ENCODE results near the gene DUS4L. TPM values are rescaled to one million over a fixed set of nuclear protein-coding genes. Genes with fewer than 3 reads are reported as not detected.

The DUS4L gene
- total RNA-seq, 1 donor from 2014 or later, result 4.9 TPM

DNA sequence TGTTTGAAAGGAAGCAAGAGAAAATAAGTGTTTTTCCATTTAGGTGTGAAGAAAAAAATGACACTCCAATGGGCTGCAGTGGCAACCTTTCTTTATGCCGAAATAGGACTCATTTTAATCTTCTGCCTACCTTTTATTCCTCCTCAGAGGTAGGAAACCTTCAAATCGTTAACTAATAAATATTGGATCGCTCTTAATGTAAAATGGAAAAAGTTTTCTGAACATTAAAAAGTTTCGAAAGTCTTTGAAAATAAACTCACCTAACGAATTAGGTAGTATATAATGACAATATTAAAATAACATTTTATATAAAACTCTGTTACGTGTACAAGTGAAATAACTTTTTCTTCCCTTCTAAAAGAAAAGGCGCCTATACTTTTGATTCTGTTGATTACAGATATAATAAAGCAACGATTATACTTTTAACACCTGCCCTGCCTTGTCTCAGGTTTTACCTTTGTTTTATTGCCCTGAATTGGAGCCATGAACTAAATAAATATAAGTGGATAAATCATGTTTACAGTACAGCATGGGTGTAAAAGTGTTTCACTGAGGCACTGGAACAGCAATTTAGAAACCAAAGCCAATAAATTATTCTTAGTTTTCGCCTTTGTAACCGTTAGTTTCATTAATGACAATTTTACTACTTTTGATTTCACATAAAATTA, 17.1 kb downstream of the DUS4L start:
- DNase-seq, result no peak

DNA sequence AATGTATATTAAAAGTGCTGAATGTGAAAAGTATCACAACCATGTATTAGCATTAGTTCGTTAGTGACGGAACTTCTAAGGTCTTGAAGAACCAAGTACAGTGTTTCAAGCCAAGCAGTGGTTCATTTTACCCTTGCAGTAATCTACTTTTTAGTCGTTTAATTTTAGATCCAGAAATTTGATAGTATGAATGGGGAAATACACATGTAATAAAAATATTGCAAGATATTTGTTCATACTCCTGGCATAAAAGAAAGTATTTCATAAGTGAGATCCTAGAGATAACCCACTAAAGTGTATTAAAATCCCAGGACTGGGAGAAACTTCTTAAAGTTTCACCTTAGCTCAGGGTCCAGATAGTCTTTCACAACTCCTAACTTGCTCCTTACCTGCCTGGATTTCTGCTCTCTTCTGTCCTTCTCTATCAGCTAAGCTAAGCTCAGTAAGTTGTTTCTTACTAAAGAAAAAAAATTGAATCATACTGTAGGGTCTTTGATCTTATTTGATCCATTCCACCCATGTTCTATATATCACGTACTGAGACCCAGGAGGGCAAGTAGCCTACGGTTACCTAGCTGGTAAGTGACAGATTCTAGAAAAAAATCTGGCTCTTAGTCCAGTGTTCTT, 17.7 kb downstream of the DUS4L start:
- no peak for DNase-seq

DNA sequence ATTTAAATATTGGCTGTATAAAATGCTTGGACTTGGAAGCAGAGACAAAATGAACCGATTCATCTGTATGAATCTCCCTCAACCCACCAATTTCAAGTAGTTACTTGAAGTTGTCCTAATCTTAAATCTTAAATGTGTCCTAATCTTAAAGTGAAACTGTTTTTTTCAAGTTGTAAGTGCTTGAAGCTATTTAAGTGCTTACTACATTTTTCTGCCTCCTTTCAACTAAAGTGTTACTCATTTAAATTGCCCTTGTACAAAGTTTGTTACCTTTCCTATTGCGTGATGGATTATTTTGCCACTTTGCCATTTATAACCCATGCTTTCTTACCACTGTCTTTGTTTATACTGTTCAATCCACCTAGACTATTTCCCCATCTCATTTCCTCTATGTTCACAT, 19.1 kb downstream of the DUS4L start:
- DNase-seq, result no peak

DNA sequence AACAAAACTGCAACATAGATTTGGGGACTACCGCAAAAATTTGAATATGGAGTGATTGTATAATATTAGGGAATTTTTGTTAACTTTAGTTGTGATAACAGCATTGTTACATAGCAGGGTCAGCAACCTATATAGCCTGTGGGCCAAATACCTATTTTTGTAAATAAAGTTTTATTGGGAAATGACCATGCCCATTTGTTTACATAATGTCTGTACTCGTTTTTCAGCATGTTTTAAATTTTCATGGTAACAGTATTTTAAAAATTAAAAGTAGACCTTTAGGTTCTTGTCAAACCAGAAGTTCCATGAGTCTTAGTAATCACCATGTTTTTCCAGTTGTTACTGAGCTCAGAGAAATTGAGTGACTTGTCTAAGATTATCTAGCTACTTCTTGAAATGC, 20.9 kb downstream of the DUS4L start:
- DNase-seq, result no peak

DNA sequence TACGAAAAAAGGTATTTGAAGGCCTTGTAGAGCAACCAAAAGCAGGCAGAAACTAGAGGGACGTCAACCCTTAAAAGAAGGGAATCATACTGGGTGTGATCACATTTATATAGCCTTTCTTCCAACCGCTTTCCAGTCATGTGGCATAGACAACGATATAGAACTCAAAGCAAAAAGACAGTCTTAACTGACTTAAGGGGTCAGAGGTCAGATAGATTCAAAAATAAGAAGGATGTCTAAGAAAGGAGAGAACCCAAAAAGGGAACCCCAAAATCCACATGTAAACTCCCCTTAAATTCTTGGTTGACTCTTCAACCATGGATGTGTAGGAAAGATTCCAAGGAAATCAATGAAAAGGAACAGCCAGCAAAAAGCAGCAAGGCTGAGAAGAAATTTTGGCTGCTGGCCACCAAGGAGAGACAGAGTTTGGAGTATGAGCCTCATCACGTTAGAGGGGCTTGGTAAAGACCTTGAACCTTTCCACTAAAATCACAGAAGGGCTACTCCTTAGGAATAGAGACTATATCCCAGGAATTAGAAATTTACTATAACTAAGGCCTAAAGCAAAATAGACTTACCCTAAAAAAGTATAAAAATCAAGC, 24.9 kb downstream of the DUS4L start:
- no peak for DNase-seq

DNA sequence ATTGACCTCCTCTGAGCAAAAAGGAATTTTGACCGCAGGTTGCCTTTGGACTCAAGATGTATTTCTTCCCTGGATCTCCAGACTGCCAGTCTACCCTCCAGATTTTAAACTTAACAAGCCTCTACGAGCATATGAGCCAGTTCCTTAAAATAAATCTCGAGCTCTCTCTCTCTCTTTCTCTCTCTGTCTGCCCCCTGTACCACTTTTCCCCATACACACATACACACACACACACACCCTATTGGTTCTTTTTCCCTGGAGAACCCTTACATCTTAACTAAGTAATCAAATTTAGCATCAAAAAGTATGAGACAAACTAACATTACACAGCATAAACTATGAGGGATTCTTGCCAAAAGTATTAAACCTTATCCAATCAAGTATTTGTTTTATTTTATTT, 27.6 kb downstream of the DUS4L start:
- DNase-seq, result no peak

DNA sequence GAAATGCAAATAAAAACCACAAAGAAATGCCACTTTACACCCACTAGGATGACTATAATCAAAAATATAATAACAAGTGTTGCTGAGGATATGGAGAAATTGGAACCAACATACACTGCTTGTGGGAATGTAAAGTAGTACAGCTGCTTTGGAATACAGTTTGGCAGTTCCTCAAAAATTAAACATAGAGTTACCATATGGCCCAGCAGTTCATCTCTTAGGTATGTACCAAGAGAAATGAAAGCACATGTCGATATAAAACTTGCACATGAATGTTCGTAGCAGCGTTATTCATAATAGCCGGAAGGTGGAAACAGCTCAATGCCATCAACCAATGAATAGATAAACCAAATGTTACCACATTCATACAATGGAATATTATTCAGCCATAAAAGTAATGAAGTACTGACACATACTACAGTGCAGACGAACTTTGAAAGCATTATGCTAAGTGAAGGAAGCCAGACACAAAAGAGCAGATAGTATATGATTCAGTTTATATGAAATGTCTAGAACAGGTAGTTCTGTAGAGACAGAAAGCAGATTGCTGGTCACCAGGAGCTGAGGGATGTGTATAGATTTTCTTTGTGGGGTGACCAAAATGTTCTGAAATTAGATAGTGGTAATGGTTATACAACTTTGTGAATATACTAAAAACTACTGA, 28.7 kb downstream of the DUS4L start:
- DNase-seq, result no peak

DNA sequence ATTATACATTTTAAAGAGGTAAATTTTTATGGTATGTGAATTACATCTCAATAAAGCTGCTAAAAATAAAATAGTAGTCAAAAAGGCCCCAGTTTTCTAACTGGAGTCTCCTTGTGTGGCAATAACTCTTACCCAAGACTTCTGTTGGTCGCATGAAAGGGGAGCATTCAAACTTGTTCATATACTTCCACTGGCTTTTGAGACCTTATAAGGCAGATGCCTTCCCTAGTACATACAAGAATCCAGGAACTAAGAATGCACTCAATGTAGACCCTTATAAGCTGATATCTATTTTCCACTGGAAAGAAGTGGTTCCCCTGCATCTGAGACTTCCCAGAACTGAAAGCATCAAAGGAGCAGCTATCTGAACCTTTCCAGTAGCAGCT, 29.2 kb downstream of the DUS4L start:
- DNase-seq, result no peak

DNA sequence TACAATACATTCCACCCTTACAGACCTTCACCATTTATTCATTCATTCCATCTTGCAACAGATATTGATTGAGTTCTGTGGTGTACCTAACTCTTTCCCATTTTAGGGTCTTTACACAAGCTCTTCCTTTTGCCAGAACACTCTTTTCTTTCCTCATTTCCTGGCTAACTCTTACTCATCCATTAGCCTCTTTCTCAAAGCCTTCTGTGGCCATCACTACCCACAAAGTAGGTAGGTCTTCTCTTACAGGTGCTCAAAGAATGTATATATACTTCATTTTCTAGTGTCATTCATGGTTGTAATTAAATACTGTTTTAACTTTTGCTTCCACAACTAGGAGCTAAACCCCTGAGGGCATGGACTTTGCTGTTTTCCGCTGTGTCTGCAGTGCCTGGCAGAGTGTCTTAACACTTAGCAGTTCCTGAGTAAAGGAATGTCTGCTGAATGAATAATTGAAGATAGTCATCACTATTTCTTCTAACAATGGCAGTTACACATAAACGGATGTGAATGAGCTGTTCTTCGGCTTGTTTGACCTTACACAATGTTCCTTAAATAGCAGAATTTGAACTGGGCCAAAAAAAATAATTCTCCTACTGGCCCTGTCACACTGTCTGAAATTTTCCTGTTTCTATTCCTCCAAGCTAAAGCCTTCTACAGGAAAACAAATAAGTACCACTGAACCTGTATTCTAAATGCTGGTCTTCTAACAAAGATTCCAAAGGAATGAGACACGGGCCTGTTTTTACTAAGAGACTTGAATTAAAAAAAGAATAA, 31.4 kb downstream of the DUS4L start:
- DNase-seq, result peak; percentile 96

DNA sequence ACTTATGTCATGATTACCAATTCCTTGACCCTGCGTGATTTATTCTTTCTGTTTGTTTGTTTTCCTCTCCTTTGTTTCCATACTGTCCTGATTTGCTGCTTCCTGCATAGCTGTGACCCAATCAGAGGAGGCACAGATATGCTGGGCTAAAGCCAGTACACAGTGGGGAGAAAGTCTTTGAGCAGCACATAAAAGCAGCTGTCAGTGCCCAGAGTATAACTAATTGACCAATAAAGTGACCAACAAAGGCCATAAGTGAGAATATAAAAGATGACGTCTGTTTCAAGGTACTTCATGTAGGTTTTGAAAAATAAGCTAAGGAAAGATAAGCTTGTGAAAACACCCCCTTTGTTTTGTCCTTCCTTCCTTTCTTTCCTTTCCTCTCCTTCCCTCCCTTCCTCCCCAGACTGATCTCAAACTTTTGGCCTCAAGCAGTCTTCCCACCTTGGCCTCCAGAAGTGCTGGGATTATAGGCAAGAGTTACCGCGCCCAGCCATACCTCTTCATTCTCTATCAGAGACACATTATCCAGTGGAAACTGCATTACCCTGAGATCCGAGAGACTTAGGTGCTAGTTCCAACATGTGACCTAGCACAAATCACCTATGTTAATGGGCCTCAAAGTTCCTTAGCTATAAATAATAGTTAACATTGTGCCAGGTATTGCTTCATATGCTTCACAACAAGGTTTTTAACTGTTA, 33.3 kb downstream of the DUS4L start:
- peak; percentile 92 for DNase-seq

DNA sequence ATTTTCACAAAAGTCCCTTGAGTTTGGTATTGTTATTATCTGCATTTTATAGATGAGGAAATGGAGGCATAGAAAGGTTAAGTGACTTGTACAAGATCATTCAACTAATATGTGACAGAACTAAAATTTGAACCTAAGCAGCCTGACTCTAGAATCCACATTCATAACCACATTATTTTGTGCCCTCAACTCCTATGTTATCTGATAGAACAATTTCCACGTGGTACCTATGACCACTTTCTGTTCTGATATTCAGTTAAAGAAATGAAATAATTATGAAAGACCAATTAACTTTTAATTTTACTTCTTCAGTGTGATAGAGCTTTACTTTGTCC, 33.8 kb downstream of the DUS4L start:
- DNase-seq, result no peak

DNA sequence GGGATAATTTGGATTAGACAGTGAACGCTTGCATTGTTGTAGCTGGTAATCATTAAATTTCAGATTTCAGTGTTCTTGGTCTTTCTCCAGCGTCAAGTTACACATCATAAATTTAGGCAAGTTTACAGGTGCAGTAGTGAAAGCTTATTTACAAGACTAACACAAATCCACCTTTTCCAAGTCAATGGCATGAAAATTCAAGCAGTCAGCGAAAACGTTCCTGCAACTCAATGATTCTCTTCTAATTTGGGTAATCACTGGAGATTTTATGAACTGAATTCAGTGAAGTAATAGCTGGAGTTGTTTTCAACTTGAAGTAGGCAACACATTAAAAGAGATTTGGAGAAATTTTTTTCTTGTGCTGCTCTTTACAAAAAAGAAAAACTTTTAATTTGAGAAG, 34.2 kb downstream of the DUS4L start:
- no peak for DNase-seq

DNA sequence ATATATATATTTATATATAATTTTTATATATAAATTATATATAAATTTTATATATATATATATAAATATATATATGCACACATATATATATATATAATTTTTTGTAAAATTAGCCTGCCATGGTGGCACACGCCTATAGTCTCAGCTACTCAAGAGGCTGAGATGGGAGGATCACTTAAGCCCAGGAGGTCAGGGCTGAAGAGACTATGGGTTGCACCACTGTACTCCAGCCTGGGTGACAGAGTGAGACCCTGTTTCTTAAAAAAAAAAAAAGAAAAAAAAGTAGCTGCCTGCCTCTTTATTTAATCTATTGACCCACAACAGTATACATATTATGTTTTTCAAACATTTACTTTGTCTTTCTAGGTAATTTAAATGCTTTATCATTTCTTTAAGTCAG, 35.5 kb downstream of the DUS4L start:
- no peak for DNase-seq

DNA sequence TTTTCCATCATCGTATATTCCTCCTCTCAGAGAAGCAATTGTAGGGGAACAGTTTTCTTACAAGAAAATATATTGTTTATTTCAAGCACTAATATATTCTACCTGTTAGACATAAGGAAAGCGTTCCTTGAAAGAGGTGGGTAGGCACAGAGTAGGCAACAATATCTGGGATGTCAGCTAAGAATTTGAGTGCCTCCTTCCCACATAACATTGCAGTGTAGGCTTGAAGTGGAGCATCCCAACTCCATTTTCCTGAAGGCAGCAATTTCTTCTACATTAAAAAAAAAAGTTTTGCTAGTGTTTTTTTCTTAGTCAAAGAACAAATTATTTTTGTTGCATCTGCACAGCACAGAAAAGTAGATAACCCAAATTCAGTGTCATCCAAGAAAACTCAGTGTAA, 37.0 kb downstream of the DUS4L start:
- no peak for DNase-seq

DNA sequence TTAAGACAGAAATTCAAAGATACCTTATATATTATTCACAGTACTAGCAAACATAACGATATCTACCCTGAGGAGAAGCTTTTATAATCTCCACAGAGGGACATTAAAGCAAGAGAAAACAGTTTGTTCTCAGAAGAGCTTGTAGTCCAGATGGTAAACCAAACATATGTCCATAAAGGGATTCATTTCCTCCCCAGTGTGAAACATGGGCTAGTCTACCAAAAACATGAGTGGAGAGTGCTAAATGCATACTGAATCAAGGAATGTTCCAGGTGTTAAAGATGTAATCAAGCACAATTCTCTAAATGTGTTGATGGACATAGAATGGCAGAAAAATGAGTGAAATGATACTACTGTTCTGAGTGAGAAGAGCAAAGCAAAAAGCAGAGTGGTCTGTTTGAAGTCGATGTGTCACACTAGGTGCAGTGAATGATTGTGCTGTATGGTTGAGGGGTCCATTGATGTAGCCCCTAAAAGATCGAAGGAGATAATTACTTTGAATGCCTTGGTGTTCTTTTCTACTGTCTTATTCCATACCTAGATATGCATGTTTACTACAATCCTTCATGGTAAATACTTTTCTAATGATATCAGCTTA, 41.5 kb downstream of the DUS4L start:
- no peak for DNase-seq

DNA sequence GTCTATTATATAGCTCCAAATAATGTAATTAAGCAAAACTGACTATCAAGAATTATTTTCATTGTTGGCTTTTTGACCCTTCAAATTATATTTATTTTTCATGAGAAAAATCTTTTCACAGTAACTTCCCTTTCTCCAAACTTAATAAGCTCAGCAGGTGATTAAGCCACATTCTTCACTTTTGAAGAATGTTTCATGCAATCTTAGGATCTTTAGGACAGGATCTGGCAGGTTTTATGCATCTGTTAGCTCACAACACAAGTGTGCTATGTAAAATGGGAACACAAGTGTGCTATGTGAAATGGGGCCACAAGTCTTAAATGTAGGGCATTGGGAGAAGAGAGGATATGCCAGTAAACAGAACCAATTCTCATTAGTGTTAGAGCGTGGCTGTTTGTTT, 42.5 kb downstream of the DUS4L start:
- no peak for DNase-seq

DNA sequence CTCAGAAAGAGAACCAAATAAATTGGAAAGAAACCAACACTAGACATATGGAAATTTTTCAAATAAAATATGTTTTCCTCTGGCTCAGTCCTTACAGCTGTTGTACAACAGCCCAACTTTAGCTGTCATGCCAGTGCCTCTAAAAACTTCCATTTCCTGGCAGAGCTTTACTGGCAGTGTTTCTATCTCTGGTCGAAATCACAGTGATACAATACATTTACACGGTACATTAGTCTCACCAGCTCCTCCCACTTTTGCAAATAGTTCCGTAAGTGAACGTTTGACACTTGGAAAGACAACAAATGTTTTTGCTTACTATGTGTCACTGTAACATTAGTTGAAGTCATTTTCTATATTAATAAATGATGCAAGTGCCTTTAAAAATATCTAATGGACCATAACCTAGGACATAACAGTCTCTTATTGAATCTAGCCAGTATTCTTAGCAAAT, 46.1 kb downstream of the DUS4L start:
- DNase-seq, result peak; percentile 33

DNA sequence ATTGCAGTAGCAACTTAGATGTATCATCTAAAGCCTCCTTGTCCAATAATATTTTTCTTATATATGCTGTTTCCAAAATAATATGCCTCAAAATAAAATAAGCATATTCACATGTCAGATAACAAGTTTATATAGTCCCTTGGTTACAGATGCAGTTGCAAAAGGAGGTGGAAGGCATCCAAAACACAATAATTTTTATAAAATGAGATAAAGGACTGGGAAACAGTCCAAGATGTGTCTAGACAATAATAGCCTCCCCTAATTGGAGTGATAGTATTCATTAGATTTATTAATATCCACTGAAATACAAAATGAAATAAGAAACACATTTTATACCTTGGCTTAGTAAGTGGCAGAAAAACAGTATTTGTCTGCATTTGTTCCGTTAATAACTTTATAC, 46.6 kb downstream of the DUS4L start:
- no peak for DNase-seq

DNA sequence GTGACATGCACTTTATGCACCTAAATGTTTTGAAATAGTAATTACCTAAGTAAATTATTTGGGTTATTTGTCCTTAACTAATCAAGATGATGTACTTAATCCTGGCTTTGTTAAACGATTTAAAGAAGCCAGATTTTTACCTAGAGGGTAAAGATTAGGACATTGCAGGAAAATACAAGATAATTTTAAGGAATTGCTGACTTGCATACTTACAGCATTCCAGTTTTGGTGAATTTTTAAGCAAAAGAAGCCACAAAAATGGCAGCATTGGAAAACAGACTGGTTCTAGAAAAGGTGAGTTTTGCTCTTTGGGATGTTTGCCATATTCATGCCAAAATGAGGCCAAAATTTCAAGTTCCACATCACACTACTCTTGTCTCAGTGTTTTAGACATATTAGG, 49.7 kb downstream of the DUS4L start:
- DNase-seq, result no peak

DNA sequence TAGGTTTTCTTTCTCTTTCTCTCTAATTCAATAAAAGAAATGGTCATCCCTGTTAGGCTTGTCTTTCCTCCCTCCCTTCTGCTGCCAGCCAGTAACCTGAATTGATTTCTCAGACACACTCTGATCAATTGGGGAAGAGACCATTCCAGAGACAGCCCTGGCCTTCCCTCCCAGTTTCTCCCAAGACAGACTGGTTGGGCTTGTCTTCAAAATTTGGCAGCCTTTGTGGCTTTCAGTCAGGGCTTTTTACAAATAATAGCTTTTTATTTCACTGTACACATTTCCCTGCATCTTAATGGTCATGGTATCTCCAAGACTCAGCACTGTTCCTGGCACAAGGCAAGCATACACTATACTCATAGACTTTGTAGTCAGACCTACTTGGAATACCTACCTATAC, 50.2 kb downstream of the DUS4L start:
- no peak for DNase-seq

DNA sequence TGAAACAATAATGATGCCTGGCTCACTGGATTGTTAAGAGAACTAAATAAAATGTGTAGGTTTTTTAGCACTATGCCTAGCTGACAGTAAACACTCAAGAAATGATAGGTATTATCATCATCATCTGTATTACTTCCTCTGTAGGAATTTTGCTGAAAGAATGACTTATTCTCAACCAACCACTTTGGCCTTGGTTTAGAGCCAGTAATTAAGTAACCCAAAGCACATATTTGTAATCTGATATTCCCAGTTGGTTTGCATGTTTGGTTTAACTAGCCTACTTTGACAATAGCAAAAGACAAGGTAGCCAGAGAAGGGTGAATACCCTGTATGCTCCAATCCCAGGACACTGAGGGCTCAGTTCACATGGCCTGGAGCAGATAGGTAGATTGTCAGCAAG, 50.7 kb downstream of the DUS4L start:
- DNase-seq, result no peak
